HL-60/S4 treated with retinoic acid at 250 ng/mL for 4 days and 3 days (cell line): ENCODE measurements around the gene SRXN1.

ENCODE experiments used
- in situ Hi-C: fragments of 300-500 bp; cut with MboI; formaldehyde crosslinking; loops from 2 replicates; pipeline ENCODE4 v1.7.0; 2022; ENCODE audit warnings: low sequenced_read_pairs

SRXN1 gene

DNA sequence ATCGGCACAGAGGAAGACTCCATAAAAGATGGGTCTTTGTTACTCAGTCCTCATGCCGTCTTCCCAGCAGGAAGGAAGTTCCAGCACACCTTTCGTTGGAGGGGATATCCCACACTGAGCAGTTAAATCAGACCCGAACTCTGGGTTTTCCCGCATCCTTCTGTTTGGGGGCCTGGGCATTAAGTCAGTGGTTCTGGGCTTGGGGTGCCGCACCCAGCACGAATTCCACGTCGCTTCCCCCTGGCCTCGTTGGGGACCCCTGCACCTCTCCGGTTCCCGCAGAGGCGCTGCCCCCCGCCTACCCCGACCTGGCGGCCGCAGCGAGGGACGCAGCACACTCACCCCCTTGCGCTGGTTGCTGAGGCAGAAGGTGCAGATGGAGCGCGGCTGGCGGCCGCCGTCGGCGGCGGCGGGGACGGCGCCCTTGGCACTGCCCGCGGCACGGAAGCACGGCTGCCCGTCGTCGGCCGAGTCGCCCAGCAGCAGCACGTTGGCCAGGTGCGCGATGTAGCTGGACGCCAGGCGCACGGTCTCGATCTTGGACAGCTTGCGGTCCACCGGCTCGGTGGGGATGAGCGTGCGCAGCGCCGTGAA is 43.5 kb downstream of the SRXN1 start:
- in situ Hi-C loops: no loop called here

GRCh38 chr20:608970-609369 is 44.0 kb downstream of the SRXN1 start:
- in situ Hi-C loops: no loop called here

- in situ Hi-C loops: no loop called here
These were observed 45.5 kb downstream of the SRXN1 start for GRCh38 chr20:607476-607875.

DNA sequence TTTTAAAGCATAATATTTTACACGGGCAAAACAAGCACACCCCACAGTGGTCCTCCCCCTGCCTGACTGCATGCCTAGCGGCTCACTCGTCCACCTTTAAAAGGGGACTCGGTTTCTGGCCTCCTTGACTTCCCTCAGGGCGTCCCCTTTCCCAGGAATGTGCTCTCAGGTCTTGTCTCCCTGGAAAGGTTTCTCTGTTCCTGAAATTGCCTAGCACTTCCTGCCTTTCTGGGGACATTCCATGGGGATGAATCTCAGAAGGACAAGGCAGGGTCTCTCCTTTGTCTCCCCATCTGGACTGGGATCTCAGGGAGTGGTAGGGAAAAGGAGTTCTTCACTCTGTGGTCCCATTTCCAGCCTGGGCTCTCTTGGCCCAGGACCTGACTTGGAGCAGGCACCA is 47.8 kb downstream of the SRXN1 start:
- in situ Hi-C loops: no loop called here

DNA sequence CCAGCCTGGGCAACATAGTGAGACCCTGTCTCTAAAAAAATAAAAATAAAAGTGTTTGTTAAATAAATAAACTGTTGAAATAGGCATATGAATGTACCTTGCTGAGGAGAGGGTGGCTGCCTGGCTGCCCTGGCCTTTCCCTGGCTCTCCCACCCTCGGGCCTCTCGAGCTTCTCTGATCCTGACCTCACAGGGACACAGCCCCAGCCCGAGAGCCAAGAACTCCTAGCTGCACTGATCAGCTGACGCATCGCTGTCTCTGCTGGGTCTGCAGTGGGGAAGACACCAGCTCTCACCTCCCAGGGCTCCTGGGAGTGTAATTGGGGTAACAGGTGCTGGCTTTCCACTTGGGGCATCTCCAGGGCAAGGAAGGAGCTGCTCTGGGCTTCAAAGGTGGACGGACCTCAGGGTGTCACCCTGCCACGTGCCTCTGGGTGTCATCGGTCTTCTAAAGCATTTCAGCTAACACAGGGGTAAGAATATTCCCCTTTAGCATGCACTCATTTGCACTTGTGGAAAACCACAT is 49.8 kb downstream of the SRXN1 start:
- in situ Hi-C loops: no loop called here

GRCh38 chr20:602111-602970 is 50.7 kb downstream of the SRXN1 start:
- in situ Hi-C loops: no loop called here

DNA sequence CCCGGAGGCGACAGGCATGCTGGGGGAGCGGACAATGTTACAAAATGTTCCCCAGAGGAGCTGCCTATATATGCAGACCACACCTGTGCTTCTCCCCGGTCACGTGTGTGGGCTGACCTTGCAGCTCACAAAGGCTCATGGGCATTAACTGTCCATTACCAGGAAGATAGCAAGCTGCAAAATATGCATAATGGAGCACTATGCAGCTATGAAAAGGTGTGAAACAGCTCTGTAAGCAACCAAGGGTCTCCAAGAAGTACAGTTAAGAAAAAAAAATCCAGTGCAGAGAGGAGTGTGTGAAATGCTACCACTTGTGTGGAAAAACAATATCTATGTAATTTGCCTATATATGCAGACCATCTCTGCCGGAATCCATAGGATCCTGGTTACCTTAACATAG is 52.3 kb downstream of the SRXN1 start:
- in situ Hi-C loops: no loop called here

GRCh38 chr20:600141-600540 is 52.9 kb downstream of the SRXN1 start:
- in situ Hi-C loops: no loop called here

GRCh38 chr20:598133-598850 is 54.7 kb downstream of the SRXN1 start:
- in situ Hi-C loops: no loop called here

- in situ Hi-C loops: no loop called here
These were observed 55.4 kb downstream of the SRXN1 start for GRCh38 chr20:597560-597959.
